SH-SY5Y (cell line): Measurements from ENCODE around the gene HORMAD2.

ENCODE experiments used
- GATA2 ChIP-seq: IDR thresholded peaks from 2 replicates; pipeline ENCODE4 v1.6.1; 2011; ENCODE audit warnings: mild to moderate bottlenecking, low read depth, low read length
- GATA3 ChIP-seq: IDR thresholded peaks from 2 replicates; pipeline ENCODE4 v1.6.1; 2011; ENCODE audit warnings: low read depth, mild to moderate bottlenecking, low read length, moderate library complexity

Gene HORMAD2

DNA sequence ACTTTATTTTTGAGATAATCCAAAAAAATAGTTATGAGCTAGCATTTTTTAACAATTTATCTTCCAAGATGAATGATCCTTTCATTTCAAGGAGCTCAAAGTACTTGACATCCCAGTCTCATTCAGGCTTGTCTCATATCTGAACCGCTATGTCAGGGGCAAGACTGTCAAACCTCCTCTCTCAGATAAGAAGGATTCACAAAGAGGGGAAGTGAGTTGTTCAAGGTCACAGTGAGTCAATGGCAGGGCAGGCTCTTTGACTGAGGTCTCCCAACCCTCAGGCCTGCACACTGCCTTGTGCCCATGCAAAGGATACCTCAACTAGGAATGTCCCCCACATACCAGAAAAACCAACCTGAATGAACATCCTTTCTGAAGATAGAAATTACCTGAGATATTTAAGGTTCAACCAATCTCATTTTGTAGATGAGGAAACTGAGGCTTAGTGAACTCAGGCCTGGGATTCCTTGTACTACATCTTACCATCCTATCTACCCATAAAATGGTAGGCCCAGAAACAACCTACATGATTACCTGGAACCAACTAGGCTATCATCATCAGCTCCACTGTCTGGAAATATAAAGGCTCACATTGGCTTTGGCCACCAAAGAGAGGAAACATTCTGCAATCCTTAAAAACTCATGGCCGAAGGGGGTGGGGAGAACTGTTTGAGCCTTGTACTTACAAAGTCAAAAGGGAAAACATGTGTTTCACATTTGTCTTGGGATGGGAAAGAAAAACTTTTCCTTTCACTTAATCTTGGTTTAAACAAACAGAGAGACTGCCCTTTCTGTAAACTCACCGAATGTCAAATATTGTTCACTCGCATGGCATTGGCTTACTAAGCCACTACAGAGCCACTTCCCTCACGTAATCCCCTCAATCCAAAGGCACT is 115.2 kb downstream of the HORMAD2 start:
- TF ChIP-seq GATA3 (no peak), GATA2 (no peak)

DNA sequence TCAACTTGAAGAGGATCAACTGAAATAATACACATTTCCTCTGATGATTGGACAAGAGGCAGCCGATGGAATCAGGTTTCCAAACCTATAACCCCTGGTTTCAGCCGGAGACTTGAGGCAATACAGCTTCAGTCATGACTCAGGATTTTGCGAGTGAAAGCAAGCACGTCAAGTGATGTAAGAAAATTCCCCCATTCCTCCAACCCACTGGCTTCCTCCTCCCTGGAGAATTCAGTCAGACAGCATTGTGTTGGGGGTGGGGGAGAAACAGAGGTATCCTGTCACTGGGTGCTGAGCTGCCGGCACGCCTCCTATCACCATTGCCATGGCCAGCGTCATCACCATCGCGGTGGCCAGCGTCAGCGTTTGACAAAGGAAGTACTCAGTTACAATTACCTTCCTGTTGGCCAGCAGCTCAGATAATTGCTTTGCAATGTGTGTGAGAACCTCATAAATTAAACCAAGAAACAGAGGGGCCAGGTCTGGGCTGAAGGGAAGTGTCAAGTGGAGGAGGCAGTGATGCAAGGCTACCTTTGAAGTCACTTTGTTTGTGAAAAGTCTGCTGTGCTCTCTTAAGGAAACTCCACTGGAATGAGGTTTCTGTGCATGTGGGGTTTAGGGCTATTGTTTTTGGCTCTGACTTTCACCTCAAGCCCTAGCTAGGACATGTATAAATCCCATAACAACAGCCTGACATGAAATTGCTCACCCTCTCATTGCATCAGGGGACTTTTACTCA is 116.0 kb downstream of the HORMAD2 start:
- TF ChIP-seq GATA3 (no peak), GATA2 (no peak)

DNA sequence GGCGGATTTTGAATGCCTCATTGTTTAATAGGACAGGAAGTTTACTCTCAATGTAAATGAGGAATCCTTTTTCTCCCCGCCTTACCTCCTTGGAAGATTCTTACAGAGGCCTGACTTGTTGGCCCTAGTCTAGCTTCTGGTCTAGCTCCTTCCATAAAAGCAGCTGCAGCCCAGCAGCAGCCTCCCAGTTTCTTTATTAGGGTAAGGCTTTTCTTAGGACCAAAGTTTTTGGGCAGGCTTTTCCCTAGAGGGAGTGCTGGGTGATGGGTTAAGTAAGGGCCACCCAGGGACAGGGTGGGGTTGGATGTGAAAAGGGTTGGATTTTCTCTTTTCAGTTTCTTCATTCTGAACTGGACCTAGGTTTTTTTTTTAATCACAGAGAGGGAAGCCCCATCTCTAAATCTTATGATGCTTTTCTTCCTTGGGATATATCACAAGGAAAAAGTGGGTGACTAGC is 116.6 kb downstream of the HORMAD2 start:
- no peak for TF ChIP-seq GATA3
- no peak for TF ChIP-seq GATA2

DNA sequence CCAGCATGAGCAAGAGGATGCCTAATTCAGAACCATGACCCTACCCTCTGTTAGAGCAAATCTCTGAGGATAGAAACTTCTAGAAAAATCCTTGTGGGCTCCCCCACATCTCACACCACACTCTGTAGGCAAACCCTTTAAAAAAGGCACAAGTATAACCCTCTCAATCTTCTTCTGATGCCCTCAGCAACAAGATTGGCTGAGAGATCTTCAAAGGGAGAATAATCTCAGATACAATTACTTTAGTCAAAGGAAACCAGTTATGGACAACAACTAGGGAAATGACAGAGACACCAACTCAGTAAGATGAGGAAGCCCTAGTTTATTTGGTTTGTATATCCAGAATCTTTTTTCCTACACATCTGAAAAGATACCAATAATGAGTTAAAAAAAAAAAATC is 117.1 kb downstream of the HORMAD2 start:
- no peak for TF ChIP-seq GATA2
- TF ChIP-seq GATA3: no peak

DNA sequence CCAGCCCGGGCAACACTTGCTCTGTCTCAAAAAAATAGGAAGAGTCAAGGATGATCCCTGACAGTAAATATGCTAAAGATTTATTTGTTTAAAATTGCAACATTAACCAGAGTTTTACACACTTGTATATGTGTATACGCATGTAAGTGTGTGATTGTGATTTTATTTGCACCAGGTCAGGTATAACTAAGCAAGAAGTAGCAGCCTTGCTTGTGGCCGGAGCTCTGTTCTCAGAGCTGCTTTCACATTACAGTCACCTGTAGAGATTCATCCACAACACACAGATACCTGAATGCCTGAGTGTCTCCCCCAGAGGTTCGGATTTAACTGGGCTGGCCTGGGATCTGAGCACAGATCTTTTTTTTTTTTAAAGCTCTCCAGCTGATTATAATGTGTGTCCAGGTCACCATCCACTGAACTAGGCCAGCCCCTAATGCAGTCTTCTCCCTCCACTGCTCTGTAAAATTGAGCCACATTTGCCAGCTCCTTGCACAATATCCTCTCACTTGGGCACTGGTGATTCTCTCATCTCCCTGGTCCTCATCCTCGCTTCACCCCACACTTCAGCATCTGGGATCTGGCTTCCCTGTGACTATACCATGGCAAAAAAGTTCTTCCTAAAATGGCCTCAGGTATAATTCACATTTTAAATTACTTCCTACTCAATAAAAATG is 118.0 kb downstream of the HORMAD2 start:
- TF ChIP-seq GATA3 (no peak), GATA2 (no peak)

DNA sequence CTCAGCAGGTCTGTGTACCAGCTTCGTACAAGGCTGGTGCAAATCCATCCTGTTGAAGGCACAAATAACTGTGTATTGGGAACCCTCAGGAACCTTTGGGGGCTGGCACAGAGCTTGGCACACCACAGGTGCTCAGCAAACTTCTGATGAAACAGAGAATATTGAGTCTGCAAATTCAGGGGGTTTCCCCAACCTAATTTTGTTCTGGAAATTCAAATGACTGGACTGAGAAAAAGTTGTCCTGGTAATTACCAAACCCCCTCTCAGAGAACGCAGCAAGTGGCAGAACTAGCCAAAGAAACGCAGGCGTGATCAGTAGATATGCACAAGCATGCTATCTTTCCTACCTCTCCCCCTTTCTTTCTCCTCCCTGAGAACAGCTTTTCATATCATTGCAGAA is 118.7 kb downstream of the HORMAD2 start:
- TF ChIP-seq GATA3 (no peak), GATA2 (no peak)

DNA sequence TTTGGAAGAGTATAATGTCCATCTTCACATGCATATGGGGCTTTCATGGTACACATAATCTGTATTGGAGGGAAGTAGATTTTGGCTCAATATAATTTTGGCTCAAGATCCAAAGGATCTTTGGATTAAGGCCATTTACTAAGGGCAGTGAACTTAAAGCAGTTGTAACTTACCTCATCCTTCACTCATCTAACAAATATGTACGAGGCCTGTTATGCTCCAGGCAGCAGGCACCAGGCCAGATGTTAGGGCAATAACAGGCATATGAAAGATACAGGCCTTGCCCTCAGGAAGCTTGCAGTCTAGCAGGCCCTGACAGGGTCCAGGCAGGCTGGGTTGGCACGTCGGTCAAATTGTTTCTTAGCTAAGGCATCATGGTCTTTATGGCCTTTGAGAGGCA is 121.7 kb downstream of the HORMAD2 start:
- no peak for TF ChIP-seq GATA2
- TF ChIP-seq GATA3: no peak

DNA sequence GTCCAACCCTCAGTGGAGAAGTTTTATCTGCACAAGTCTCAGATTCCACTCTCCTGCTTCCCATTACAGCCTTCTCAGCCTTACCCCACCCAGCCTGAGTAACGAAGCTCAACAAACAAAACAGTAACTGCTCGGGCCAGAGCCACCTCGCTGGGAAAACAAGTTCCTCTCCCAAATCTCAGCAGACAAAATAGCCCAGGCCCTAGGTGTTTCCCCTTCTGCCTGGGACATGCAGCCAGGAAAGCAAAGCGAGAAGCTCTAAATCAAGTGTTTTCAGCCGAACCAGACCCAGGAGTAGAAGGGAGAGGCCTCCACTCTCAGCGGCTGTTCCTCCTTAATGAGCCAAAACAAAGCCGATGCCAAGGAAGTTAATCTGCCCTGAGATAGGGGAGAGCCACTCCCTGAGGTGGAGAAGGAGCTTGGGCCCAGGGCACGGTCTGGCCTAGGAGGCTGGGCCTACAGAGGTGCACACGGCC is 122.3 kb downstream of the HORMAD2 start:
- TF ChIP-seq GATA2 (no peak), GATA3 (no peak)

DNA sequence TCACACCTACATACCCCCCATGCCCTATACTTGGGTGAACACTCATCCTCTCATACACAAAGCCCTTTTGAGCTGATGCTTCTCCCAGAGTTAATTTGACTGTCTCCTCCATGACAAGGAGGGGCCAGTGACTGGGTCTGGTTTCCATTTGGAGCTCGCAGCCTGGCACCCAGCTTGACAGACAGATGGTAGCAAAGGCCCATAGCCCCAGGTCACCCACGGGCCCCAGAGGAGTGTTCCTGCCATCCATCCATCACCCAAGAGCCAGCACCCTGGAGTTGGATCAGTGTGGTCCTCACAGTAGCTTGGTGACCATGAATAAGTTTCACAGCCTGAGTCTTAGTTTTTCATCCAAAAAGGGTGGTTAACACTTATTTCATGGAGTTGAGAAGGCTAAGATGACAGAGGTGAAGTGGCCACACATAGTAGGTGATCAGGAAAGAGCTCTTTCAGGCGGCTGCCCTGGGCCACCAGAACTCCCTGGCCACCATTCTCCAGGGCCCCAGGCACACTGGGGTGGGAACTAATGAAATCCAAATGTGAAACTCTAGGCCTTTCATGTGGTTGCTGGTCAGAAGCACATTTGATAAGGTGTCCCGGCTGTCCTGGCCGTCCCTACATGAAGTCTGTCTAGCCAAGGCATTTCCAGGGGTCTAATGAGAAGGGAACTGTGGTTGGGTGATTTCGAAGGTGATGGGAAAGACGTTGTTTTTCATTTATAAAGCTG is 123.9 kb downstream of the HORMAD2 start:
- TF ChIP-seq GATA2: no peak

DNA sequence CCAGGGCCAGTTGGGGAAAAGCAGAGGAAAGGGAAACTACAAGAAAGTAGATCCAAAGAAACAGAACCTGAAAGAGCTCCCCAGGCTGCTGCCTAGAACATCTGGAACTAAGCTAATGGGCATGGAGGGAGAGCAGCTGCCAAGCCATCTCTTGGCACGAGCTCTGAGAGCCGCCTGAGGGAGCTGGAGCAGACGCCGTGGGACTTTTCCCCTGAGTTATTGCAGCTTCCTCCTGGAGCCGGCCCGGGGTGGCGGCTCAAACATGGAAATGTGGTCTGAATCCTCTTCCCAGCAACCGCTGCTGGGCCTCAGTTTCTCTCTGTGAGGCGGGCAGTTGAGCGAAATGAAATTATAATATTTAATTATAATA is 124.5 kb downstream of the HORMAD2 start:
- TF ChIP-seq GATA3: no peak
- TF ChIP-seq GATA2: no peak

DNA sequence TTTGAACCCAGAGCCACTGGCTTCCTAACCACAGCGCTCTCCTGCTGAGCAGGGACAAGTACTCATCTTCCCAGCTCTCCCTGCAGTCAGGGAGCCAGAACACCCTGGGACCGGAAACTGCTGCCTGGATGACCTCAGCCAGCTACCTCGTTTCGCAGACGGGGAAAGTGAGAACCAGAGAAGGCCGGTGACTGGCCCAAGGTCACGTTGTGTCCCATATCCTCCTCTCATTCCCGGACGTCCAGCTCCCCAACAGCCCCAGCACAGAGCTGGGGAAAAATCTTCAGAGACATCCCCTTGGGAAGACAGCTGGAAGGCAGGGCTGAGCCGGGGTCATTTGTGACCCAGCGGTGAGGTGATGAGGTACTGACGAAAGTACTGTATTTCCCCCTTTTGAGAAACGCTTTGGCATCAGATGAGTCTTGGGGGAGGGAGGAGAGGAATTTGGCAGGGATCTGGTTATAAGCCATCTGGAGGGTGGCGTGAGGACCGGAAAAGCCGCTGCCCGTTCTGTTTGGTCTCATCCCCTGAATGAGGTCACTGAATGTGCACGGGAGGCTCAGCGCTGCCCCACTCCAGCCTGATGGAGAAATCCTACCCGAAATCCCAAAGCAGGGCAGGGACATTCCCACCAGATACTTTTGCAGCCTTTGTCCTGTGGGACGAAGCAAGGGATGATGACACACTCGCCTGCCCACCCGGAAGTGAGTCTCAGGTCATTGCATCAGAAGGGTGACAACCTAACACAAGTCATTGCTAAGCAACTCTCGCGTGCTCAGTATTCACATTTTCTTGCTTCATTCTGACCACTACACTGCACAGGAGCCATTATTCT is 125.2 kb downstream of the HORMAD2 start:
- no peak for TF ChIP-seq GATA3
- TF ChIP-seq GATA2: no peak

DNA sequence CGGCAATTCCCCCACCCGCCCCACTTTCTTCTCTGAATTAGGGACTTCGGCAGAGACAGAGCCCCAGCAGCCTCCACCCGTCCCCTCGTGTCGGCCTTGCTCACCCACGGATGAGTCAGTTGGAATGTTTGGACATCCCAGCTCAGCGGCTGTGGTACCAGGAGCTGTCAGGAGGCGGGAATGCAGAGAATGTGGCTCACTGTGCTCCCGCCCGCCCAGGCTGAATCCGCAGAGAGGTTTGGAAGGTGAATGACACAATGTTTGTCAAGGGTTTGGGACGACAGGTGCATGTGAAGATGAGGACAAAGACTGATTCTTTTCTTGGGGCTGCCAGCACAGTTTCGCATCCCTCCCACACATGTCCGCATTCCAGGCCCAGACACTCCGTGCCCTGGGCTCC is 126.7 kb downstream of the HORMAD2 start:
- no peak for TF ChIP-seq GATA2
- TF ChIP-seq GATA3: no peak
